ENCODE results near the gene TTLL11. TPM values are rescaled to one million over a fixed set of nuclear protein-coding genes. Genes with fewer than 3 reads are reported as not detected.

TTLL11 gene
- polyA plus RNA-seq, 1 donor from 2014 or later: 8.0 TPM

GRCh38 chr9:122125158-122125508 is 32.0 kb upstream of the TTLL11 start:
- Histone ChIP-seq H3K9me3 (ENCODE audit: low read length) (no peaks in the 10 kb centered on the region), H3K79me2 (replicated peaks; ENCODE audit: insufficient read depth, low read length) (no peaks in the 10 kb centered on the region), H3K4me2 (ENCODE audit: low read length) (no peak overlapping the region), H3K27me3 (ENCODE audit: insufficient read depth, low read depth, low read length) (peaks cover 44% of the 10 kb centered on the region), H4K20me1 (ENCODE audit: insufficient read depth) (no peaks in the 10 kb centered on the region), H3K4me3 (ENCODE audit: low read length) (no peak overlapping the region), H3K9ac (ENCODE audit: low read length) (no peak overlapping the region), H3K9me2 (ENCODE audit: insufficient read depth, low read length) (no peaks in the 10 kb centered on the region), H2AFZ (ENCODE audit: low read depth, low read length) (no peak overlapping the region), H3K36me3 (ENCODE audit: insufficient read depth, low read length) (no peaks in the 10 kb centered on the region), H3K27ac (ENCODE audit: low read length) (no peak overlapping the region), H3F3A (ENCODE audit: insufficient read depth, low read length, poor library complexity, severe bottlenecking) (no peaks in the 10 kb centered on the region)
- TF ChIP-seq MXI1 (conservative IDR thresholded peaks at IDR 0.05; ENCODE audit: poor library complexity, severe bottlenecking) (peak; percentile 35), EZH2 (IDR thresholded peaks at IDR 0.05; ENCODE audit: borderline replicate concordance, insufficient read depth, low read length, poor library complexity, severe bottlenecking) (no peak), POLR2AphosphoS5 (IDR thresholded peaks at IDR 0.05) (peak; percentile 41), CTCF (IDR thresholded peaks at IDR 0.05; ENCODE audit: poor library complexity, severe bottlenecking) (peak; percentile 99), REST (IDR thresholded peaks at IDR 0.05; ENCODE audit: borderline replicate concordance) (no peak), SMC3 (conservative IDR thresholded peaks at IDR 0.05; ENCODE audit: poor library complexity) (peak; percentile 100), RAD21 (conservative IDR thresholded peaks at IDR 0.05) (peak; percentile 99), TAF1 (IDR thresholded peaks at IDR 0.05; ENCODE audit: low read depth) (no peak)

- Histone ChIP-seq H3K27ac (ENCODE audit: low read length) (no peak overlapping the region), H3K9me3 (ENCODE audit: low read length) (no peaks in the 10 kb centered on the region), H3F3A (ENCODE audit: insufficient read depth, low read length, poor library complexity, severe bottlenecking) (no peaks in the 10 kb centered on the region), H4K20me1 (ENCODE audit: insufficient read depth) (no peaks in the 10 kb centered on the region), H3K79me2 (replicated peaks; ENCODE audit: insufficient read depth, low read length) (no peaks in the 10 kb centered on the region), H3K4me3 (ENCODE audit: low read length) (no peak overlapping the region), H3K9ac (ENCODE audit: low read length) (no peak overlapping the region), H2AFZ (ENCODE audit: low read depth, low read length) (no peak overlapping the region), H3K27me3 (ENCODE audit: insufficient read depth, low read depth, low read length) (peaks cover 44% of the 10 kb centered on the region), H3K36me3 (ENCODE audit: insufficient read depth, low read length) (no peaks in the 10 kb centered on the region), H3K4me2 (ENCODE audit: low read length) (no peak overlapping the region), H3K9me2 (ENCODE audit: insufficient read depth, low read length) (no peaks in the 10 kb centered on the region)
- TF ChIP-seq CTCF (IDR thresholded peaks at IDR 0.05; ENCODE audit: poor library complexity, severe bottlenecking) (no peak), POLR2AphosphoS5 (IDR thresholded peaks at IDR 0.05) (no peak), TAF1 (IDR thresholded peaks at IDR 0.05; ENCODE audit: low read depth) (no peak), MXI1 (conservative IDR thresholded peaks at IDR 0.05; ENCODE audit: poor library complexity, severe bottlenecking) (no peak), SMC3 (conservative IDR thresholded peaks at IDR 0.05; ENCODE audit: poor library complexity) (no peak), RAD21 (conservative IDR thresholded peaks at IDR 0.05) (no peak)
These were observed 31.4 kb upstream of the TTLL11 start for GRCh38 chr9:122124528-122124927.
